ENCODE results near the gene CORT.

The CORT gene

DNA sequence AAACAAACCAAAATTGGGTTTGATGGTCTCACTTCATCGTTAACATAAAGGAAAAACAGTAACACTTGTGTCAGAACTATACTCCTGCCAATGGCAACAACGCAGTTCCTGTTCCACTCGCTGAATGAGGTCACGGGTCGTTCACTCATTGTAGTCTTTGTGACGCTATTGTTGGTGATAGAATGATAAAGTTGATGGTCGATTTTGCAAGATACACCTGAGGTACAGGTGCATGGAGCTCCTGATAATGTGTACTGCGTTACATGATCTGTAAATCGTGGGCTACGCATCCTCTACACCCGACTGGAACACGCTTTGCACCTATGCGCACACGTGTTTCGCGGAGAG lies 20.0 kb upstream of the CORT start:
- Histone ChIP-seq H2AFZ (ENCODE audit: low read length) (no peak overlapping the region), H3F3A (ENCODE audit: insufficient read depth, low read length) (no peaks in the 10 kb centered on the region), H3K27ac (ENCODE audit: low read depth, low read length, poor library complexity, severe bottlenecking) (no peak overlapping the region), H3K9me2 (ENCODE audit: low read depth, low read length) (no peaks in the 10 kb centered on the region), H4K20me1 (ENCODE audit: insufficient read depth, low read length) (no peaks in the 10 kb centered on the region), H3K4me2 (ENCODE audit: low read length) (peak overlapping the region; percentile 100), H3K4me1 (ENCODE audit: insufficient read depth, low read length, severe bottlenecking) (peaks cover 22% of the 10 kb centered on the region), H3K9me3 (ENCODE audit: low read length) (no peaks in the 10 kb centered on the region), H3K9ac (ENCODE audit: low read length) (peak overlapping the region; percentile 96), H3K79me2 (ENCODE audit: insufficient read depth, low read length) (no peaks in the 10 kb centered on the region), H3K4me3 (ENCODE audit: low read depth, low read length, poor library complexity, severe bottlenecking) (peak overlapping the region; percentile 97), H3K36me3 (ENCODE audit: insufficient read depth, low read length) (no peaks in the 10 kb centered on the region), H3K27me3 (ENCODE audit: insufficient read depth, low read length) (no peaks in the 10 kb centered on the region)
- TF ChIP-seq, protein P1, sequence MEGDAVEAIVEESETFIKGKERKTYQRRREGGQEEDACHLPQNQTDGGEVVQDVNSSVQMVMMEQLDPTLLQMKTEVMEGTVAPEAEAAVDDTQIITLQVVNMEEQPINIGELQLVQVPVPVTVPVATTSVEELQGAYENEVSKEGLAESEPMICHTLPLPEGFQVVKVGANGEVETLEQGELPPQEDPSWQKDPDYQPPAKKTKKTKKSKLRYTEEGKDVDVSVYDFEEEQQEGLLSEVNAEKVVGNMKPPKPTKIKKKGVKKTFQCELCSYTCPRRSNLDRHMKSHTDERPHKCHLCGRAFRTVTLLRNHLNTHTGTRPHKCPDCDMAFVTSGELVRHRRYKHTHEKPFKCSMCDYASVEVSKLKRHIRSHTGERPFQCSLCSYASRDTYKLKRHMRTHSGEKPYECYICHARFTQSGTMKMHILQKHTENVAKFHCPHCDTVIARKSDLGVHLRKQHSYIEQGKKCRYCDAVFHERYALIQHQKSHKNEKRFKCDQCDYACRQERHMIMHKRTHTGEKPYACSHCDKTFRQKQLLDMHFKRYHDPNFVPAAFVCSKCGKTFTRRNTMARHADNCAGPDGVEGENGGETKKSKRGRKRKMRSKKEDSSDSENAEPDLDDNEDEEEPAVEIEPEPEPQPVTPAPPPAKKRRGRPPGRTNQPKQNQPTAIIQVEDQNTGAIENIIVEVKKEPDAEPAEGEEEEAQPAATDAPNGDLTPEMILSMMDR (IDR thresholded peaks at IDR 0.05; ENCODE audit: low read length) = no peak
- no peak for TF ChIP-seq EZH2 (IDR thresholded peaks at IDR 0.05; ENCODE audit: borderline replicate concordance, low read length)

DNA sequence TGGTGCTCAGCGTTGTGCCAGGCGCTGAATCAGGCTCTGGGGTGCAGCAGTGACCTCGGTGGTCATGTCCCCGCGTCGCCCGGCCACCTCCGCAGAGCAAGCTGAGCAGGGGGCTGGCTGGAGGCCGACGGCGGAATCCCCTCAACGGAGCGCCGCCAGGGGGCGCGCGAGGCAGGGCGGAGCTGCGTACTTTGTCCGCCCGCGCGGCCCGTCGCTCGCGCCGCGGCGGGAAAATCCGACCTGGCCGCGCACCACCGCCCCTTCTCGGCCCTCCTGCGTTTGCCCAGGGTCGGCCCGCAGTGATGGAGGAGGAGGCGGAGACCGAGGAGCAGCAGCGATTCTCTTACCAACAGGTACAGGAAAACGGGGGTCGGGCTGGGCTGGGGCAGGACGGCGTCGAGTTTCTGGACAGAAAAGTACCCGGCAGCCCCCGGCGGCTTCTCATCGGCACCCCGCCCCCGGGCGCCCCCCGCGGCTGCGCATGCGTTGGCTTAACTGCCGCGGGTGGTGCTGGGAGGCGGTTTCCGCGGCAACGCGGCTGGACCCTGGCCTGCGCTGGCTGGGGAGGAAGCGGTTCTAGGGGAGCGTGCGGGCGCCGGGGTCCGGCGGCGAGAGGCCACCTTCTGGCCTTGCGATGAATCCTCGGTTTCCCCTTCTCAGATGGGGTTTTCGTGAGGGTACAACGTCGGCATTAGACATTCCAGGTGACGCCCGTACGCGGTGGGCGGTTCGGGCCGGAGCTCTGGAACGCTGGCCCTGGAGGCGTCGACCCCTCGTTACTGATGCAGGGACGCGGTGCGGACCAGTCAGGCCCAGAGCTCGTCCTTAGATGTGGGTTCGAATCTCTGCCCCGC lies 19.4 kb upstream of the CORT start, which contains the start of gene CENPS:
Gene CENPS (plus strand): TSS at position 218 of the 854 bp plus-strand sequence. CDS start 85 bp downstream, at position 303.
- no peaks in the 10 kb centered on the region for H3K79me2 ChIP-seq (ENCODE audit: insufficient read depth, low read length)
- peaks cover 22% of the 10 kb centered on the region for H3K4me1 ChIP-seq (ENCODE audit: insufficient read depth, low read length, severe bottlenecking)
- peak within 1 kb of the TSS; percentile 96 for H2AFZ ChIP-seq (ENCODE audit: low read length)
- no peaks in the 10 kb centered on the region for H3K27me3 ChIP-seq (ENCODE audit: insufficient read depth, low read length)
- TF ChIP-seq, protein P1 (IDR thresholded peaks at IDR 0.05; ENCODE audit: low read length) = peak; percentile 91
- TF ChIP-seq EZH2 (IDR thresholded peaks at IDR 0.05; ENCODE audit: borderline replicate concordance, low read length) = no peak
- peak within 1 kb of the TSS; percentile 100 for H3K4me2 ChIP-seq (ENCODE audit: low read length)
- H4K20me1 ChIP-seq (ENCODE audit: insufficient read depth, low read length) = no peaks in the 10 kb centered on the region
- H3K27ac ChIP-seq (ENCODE audit: low read depth, low read length, poor library complexity, severe bottlenecking) = peak within 1 kb of the TSS; percentile 35
- peak within 1 kb of the TSS; percentile 97 for H3K4me3 ChIP-seq (ENCODE audit: low read depth, low read length, poor library complexity, severe bottlenecking)
- H3K36me3 ChIP-seq (ENCODE audit: insufficient read depth, low read length) = 0 out of 2 replicates have a peak, but pooled peaks cover 4% of the 10 kb centered on the region
- no peaks in the 10 kb centered on the region for H3F3A ChIP-seq (ENCODE audit: insufficient read depth, low read length)
- H3K9me2 ChIP-seq (ENCODE audit: low read depth, low read length) = no peaks in the 10 kb centered on the region
- peak within 1 kb of the TSS; percentile 96 for H3K9ac ChIP-seq (ENCODE audit: low read length)
- no peaks in the 10 kb centered on the region for H3K9me3 ChIP-seq (ENCODE audit: low read length)

DNA sequence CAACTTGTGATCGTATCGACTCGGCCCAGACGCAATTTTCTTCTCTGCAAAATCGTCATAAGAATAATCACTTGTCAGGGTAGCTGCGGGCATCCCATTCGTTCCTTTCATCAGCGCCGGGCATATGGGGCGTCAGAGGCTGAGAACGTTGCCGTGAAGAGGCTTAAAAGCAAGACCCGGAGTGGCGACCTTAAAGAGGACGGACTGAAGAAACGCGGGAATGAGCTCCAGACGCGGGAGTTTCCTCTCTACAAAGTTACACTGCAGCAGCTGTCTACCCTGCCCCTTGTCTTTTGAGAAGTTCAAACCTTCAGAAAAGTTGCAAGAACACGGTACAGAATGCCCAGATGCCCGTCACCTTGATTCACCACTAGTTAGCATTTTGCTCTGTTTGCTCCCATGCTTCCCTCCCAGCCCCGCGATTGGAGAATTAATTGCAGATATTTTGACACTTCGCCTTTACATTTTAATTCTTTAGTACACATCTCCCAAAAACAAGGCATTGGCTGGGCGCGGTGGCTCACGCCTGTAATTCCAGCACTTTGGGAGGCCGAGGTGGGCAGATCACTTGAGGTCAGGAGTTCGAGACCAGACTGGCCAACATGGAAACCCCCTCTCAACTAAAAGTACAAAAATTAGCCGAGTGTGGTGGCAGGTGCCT lies 18.6 kb upstream of the CORT start:
- Histone ChIP-seq H3K79me2 (ENCODE audit: insufficient read depth, low read length) (no peaks in the 10 kb centered on the region), H3K27me3 (ENCODE audit: insufficient read depth, low read length) (no peaks in the 10 kb centered on the region), H3F3A (ENCODE audit: insufficient read depth, low read length) (no peaks in the 10 kb centered on the region), H2AFZ (ENCODE audit: low read length) (peak overlapping the region; percentile 96), H3K4me2 (ENCODE audit: low read length) (peak overlapping the region; percentile 100), H3K27ac (ENCODE audit: low read depth, low read length, poor library complexity, severe bottlenecking) (no peak overlapping the region), H3K9me2 (ENCODE audit: low read depth, low read length) (no peaks in the 10 kb centered on the region), H3K36me3 (ENCODE audit: insufficient read depth, low read length) (0 out of 2 replicates have a peak, but pooled peaks cover 4% of the 10 kb centered on the region), H4K20me1 (ENCODE audit: insufficient read depth, low read length) (no peaks in the 10 kb centered on the region), H3K9me3 (ENCODE audit: low read length) (no peaks in the 10 kb centered on the region), H3K4me1 (ENCODE audit: insufficient read depth, low read length, severe bottlenecking) (peaks cover 22% of the 10 kb centered on the region), H3K9ac (ENCODE audit: low read length) (peak overlapping the region; percentile 96), H3K4me3 (ENCODE audit: low read depth, low read length, poor library complexity, severe bottlenecking) (peak overlapping the region; percentile 97)
- TF ChIP-seq, protein P1 (IDR thresholded peaks at IDR 0.05; ENCODE audit: low read length) = no peak
- TF ChIP-seq EZH2 (IDR thresholded peaks at IDR 0.05; ENCODE audit: borderline replicate concordance, low read length) = no peak
